Ramos (cell line): ENCODE measurements around the gene SUN3.
"Not testable (repeated sequence)": the region's sequence is repeated elsewhere in the genome, so short reads cannot be mapped to it uniquely, and the experiment has no call there.

Experiments used
- in situ Hi-C: fragments of 300-500 bp; cut with MboI; formaldehyde crosslinking; loops from one replicate; pipeline ENCODE4 v1.14.3; 2022; ENCODE audit warnings: low sequenced_read_pairs; ENCODE audit not compliant: unreplicated experiment

The SUN3 gene

GRCh38 chr7:47980648-47981047 lies 48.3 kb downstream of the SUN3 start:
- in situ Hi-C loops = not testable (repeated sequence)

DNA sequence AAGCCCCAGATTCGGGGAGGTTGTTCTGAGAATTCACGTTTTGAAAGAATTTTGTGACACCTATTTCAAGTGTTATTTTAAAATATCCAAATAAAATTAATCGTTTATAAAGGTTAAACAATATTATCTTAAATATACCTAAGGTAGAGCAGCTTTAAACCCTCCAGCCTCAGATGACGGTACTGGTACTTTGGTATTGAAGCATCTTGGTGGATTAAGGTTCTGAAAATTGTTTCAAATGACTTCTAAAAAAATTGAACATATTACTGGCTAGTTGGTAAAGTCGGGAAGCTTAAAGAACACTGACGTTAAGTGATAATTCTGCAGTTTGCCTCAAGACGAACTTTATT lies 49.1 kb downstream of the SUN3 start:
- in situ Hi-C loops = no loop called here

GRCh38 chr7:47979145-47979831 lies 49.6 kb downstream of the SUN3 start, which contains the start of gene HUS1:
Gene HUS1 (minus strand): TSS chr7:47979615. CDS start chr7:47979519, 96 bp downstream.
- in situ Hi-C loops = no loop called here

- in situ Hi-C loops = no loop called here
These were observed 50.1 kb downstream of the SUN3 start for GRCh38 chr7:47978790-47979144.

DNA sequence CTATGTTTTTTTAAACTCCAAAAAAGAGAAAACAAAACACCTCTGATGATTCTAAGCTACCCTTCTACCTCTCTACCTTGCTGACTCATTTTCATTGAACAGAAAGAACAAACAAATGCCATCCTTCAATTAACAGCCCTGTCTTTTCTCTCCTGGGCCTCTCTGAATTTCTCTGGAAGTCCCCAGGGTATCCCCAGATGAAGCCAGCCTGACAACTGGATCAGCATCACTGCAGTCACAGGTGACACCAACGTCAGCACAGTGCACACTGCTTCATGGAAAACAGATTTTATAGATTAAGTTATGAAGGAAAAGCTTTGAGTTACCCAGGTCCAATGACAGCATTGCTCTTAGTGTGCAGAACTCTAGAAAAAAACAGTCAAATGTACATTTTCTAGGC lies 55.2 kb downstream of the SUN3 start:
- in situ Hi-C loops = no loop called here

GRCh38 chr7:47970761-47971160 lies 58.1 kb downstream of the SUN3 start:
- in situ Hi-C loops = no loop called here

- in situ Hi-C loops = no loop called here
These were observed 59.8 kb downstream of the SUN3 start for GRCh38 chr7:47968847-47969774.

GRCh38 chr7:47967708-47968107 lies 61.2 kb downstream of the SUN3 start:
- in situ Hi-C loops = no loop called here

DNA sequence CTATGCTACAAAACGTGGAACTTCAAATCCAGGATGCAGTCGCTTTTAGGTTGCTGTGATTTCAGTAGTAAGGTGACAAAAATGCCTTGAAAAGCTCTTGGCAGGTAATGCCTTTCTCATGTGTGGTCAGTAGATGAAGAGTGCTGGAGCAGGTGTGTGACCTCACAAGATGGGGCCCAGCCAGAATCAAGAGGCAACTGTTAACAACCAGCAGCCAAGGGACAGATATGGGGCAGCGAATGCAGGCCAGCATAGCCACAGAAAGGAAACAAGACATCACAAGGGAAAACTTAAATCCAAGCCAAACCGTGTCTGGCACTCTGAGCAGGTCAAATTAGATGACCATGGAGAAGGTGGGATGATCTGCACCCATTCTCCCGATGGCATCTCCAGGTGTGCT lies 61.8 kb downstream of the SUN3 start:
- in situ Hi-C loops = no loop called here

DNA sequence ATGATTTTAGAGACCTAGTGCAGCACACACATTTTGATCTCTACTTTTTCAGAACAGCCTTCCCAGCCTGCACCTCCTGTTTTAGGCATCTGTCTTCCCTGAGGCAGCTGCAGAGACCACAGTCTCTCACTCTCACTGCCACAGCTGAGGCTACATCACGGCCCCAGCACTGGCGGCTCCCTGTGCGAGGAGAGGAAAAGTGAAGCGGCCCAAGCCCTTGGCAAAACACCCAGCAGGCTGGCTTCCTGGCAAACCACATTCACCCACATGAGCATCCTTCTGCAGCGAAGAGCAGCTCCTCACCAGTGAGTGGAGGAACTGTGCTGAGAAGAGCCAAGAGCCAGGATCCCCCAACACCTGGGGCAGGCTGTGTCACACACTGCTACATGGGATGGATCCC lies 63.5 kb downstream of the SUN3 start:
- in situ Hi-C loops = no loop called here

DNA sequence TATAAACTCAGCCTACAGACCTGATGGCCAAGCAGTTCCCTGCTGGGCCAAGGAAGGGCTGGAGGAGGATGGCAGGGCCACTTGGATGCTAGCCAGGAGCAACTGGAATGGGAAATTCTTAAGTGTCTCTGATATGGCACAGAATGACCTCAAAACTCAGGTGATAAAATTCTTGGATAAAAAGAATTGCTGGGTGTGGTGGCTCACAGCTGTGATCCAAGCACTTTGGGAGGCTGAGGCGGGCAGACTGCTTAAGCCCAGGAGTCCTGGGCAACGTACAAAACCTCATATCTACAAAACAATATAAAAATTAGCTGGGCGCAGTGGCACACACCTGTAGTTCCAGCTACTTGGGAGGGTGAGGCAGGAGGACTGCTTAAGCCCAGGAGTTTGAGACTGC lies 66.6 kb downstream of the SUN3 start:
- in situ Hi-C loops = no loop called here

- in situ Hi-C loops = no loop called here
These were observed 71.8 kb downstream of the SUN3 start for GRCh38 chr7:47957156-47957555.

DNA sequence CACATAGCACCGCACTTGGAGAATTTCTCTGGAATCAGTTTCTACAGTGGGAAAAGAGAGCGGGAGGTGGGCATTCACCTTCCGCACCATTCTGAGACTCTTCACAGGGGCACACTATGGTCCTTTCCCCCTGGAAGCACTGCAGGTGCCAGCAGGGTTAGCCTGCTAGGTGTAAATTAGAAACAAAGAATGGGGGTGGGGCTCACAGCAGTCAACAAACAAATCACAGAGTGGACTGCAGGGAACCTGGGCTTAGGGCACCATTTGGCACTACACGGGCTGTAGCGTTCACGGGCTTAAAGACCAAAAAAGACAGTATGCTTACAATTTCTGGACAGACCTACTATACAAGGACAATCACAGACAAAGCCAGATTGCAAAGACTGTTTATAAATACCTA lies 72.7 kb downstream of the SUN3 start:
- in situ Hi-C loops = no loop called here

- in situ Hi-C loops = no loop called here
These were observed 74.5 kb downstream of the SUN3 start for GRCh38 chr7:47954231-47954911.

GRCh38 chr7:47953822-47954221 lies 75.1 kb downstream of the SUN3 start:
- in situ Hi-C loops = no loop called here

- in situ Hi-C loops = no loop called here
These were observed 76.7 kb downstream of the SUN3 start for GRCh38 chr7:47952224-47952623.

GRCh38 chr7:47951374-47951773 lies 77.5 kb downstream of the SUN3 start:
- in situ Hi-C loops = no loop called here

GRCh38 chr7:47950714-47951113 lies 78.2 kb downstream of the SUN3 start:
- in situ Hi-C loops = no loop called here

GRCh38 chr7:47949703-47950102 lies 79.2 kb downstream of the SUN3 start:
- in situ Hi-C loops = no loop called here

DNA sequence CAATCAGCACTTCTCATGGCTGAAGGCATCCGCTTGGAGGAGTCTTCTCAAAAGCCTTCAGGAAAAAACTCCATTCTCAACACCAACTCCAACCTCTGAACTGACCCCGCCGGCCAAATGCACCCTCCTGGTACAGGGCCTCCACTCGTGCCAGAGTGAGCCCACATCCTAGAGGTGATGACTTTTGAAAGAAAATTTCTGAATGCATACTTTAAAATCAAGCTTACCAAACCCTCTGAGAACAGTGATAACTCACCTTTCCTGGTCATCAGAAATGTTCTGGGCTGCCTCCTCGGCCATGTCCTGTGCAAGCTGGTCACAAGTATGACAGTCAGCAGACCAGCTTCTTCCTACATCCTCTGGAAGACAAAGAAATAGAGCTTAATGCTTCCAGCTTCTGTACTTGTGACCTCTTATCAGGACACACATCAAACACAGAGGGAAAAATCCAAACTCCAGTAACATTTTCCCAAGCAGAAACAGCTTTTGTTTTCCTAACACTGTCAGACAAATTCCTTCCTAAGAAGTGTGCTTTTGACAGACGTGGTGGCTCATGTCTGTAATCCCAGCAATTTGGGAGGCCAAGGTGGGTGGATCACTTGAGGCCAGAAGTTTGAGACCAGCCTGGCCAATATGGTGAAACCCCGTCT lies 80.6 kb downstream of the SUN3 start, which contains the start of gene PKD1L1:
Gene PKD1L1 (minus strand): TSS at position 326 of the 650 bp plus-strand sequence. CDS start 26 bp downstream, at position 300.
- in situ Hi-C loops = no loop called here
